Measurements from ENCODE around the gene WEE1.

The WEE1 gene

GRCh38 chr11:9566561-9567063, 6.9 kb upstream of the WEE1 start:
- H3K27ac ChIP-seq: peak overlapping the region; percentile 97

GRCh38 chr11:9567401-9567800, 6.1 kb upstream of the WEE1 start:
- TF ChIP-seq CTCF (IDR thresholded peaks at IDR 0.05) (no peak), ZFX (IDR thresholded peaks at IDR 0.05; ENCODE audit: borderline replicate concordance) (no peak)
- peak overlapping the region; percentile 97 for H3K27ac ChIP-seq

More at GRCh38 chr11:9566561-9567063, 6.9 kb upstream of the WEE1 start:
- TF ChIP-seq ZFX (IDR thresholded peaks at IDR 0.05; ENCODE audit: borderline replicate concordance) (no peak), CTCF (IDR thresholded peaks at IDR 0.05) (no peak)

- no peak for TF ChIP-seq ZFX (IDR thresholded peaks at IDR 0.05; ENCODE audit: borderline replicate concordance)
- TF ChIP-seq CTCF (IDR thresholded peaks at IDR 0.05): no peak
- H3K27ac ChIP-seq: peak overlapping the region; percentile 97
These were observed 5.2 kb upstream of the WEE1 start for GRCh38 chr11:9568161-9568853.

GRCh38 chr11:9568854-9569587, 4.4 kb upstream of the WEE1 start:
- no peak for TF ChIP-seq ZFX (IDR thresholded peaks at IDR 0.05; ENCODE audit: borderline replicate concordance)
- no peak for TF ChIP-seq CTCF (IDR thresholded peaks at IDR 0.05)
- peak overlapping the region; percentile 97 for H3K27ac ChIP-seq

GRCh38 chr11:9569588-9570164, 3.8 kb upstream of the WEE1 start:
- peak overlapping the region; percentile 97 for H3K27ac ChIP-seq

GRCh38 chr11:9570313-9571025, 3.0 kb upstream of the WEE1 start:
- TF ChIP-seq CTCF (IDR thresholded peaks at IDR 0.05): no peak
- no peak for TF ChIP-seq ZFX (IDR thresholded peaks at IDR 0.05; ENCODE audit: borderline replicate concordance)
- peak overlapping the region; percentile 97 for H3K27ac ChIP-seq

More at GRCh38 chr11:9569588-9570164, 3.8 kb upstream of the WEE1 start:
- TF ChIP-seq CTCF (IDR thresholded peaks at IDR 0.05): no peak
- no peak for TF ChIP-seq ZFX (IDR thresholded peaks at IDR 0.05; ENCODE audit: borderline replicate concordance)
